Chondrocyte (in vitro differentiated cells): ENCODE measurements around the gene PCDHGB2. TPM values are rescaled to one million over a fixed set of nuclear protein-coding genes. Genes with fewer than 3 reads are reported as not detected.
A peak's percentile ranks its signal among the peaks of the same experiment; 100 is the strongest.
"Not testable (repeated sequence)": the region's sequence is repeated elsewhere in the genome, so short reads cannot be mapped to it uniquely, and the experiment has no call there.

ENCODE experiments used
- DNase-seq: peaks from one replicate; pipeline ENCODE4 v3.0.0; 2021; ENCODE audit warnings: mixed read lengths, low spot score
- H3K27ac Mint-ChIP-seq: one replicate; pipeline ENCODE4 v1.8.0; 2021; ENCODE audit warnings: mild to moderate bottlenecking, moderate library complexity, mixed read lengths; ENCODE audit not compliant: unreplicated experiment
- H3K27me3 Mint-ChIP-seq: 2 replicates; pipeline ENCODE4 v1.8.0; 2021; ENCODE audit warnings: low read depth, mixed read lengths
- H3K36me3 Mint-ChIP-seq: 2 replicates; pipeline ENCODE4 v1.8.0; 2021; ENCODE audit warnings: low read depth, mixed read lengths
- H3K4me1 Mint-ChIP-seq: 2 replicates; pipeline ENCODE4 v1.8.0; 2021; ENCODE audit warnings: low read depth, mild to moderate bottlenecking, mixed read lengths
- H3K4me3 Mint-ChIP-seq: one replicate; pipeline ENCODE4 v1.8.0; 2021; ENCODE audit warnings: mild to moderate bottlenecking, moderate library complexity, mixed read lengths; ENCODE audit not compliant: unreplicated experiment
- H3K9me3 Mint-ChIP-seq: 2 replicates; pipeline ENCODE4 v1.8.0; 2021; ENCODE audit warnings: low read depth, mixed read lengths
- CTCF ChIP-seq: fragments of 200-600 bp; sonication (generic); IDR thresholded peaks from 2 replicates; pipeline ENCODE4 v1.5.0; 2021; ENCODE audit warnings: antibody characterized with exemption, mild to moderate bottlenecking, moderate library complexity
- long read RNA-seq: library from polyadenylated mRNA; stranded (forward); transcript quantifications from one replicate; pipeline ENCODE4 v2.0.0, GENCODE V29; 2021
- total RNA-seq: library from RNA; stranded (reverse); gene quantifications from 3 replicates; pipeline ENCODE4 v1.2.1, GENCODE V29; 2021

Gene PCDHGB2
- 0.95 to 1.8 TPM (median 1.0 TPM) in 3 replicates for total RNA-seq
- long read RNA-seq = 0 reads

DNA sequence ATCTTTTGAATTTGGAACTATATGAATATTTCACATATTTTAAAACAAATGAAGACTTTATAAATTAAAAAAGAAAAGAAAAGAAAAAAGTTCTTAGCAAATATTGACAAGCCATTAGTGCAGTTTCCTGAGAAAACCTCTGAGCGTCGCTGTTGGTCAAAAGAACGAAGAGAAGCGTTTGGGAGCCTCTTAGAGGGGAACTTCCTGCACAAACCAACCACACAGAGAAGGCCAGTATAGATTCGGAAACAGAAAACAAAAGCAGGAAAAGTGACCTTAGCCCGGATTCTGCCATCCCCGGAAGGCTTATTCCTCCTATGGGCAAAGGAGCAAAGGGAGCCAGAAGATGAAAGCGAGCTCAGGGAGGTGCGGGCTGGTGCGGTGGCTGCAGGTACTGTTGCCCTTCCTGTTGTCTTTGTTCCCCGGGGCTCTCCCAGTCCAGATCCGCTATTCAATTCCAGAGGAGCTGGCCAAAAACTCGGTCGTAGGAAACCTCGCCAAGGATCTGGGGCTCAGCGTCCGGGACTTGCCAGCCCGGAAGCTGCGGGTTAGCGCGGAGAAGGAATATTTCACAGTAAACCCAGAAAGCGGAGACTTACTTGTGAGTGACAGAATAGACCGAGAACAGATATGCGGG lies at the start of gene PCDHGB2:
Gene PCDHGB2, plus strand, starts transcription at position 205 of the 637 bp plus-strand sequence. Its CDS starts 142 bp downstream, at position 347.
- H3K4me1 Mint-ChIP-seq = no peaks in the 10 kb centered on the region
- no peak for DNase-seq
- no peak within 1 kb of the TSS for H3K27ac Mint-ChIP-seq
- peaks cover 70% of the 10 kb centered on the region for H3K9me3 Mint-ChIP-seq
- H3K27me3 Mint-ChIP-seq = no peaks in the 10 kb centered on the region
- TF ChIP-seq CTCF = peak; percentile 25
- H3K36me3 Mint-ChIP-seq = peaks cover 17% of the 10 kb centered on the region
- no peak within 1 kb of the TSS for H3K4me3 Mint-ChIP-seq

- DNase-seq = no peak
- TF ChIP-seq CTCF = no peak
- Mint-ChIP-seq H3K27ac (no peak overlapping the region), H3K9me3 (peaks cover 71% of the 10 kb centered on the region), H3K36me3 (peaks cover 62% of the 10 kb centered on the region), H3K4me1 (peaks cover 17% of the 10 kb centered on the region), H3K4me3 (no peak overlapping the region), H3K27me3 (no peaks in the 10 kb centered on the region)
Measured at GRCh38 chr5:141313711-141314110, 46.1 kb upstream of the PCDHGB2 start.

- H3K4me1 Mint-ChIP-seq = peaks cover 27% of the 10 kb centered on the region
- peaks cover 72% of the 10 kb centered on the region for H3K36me3 Mint-ChIP-seq
- DNase-seq, H3K27ac Mint-ChIP-seq, H3K4me3 Mint-ChIP-seq, H3K27me3 Mint-ChIP-seq: not testable (repeated sequence)
- peaks cover 71% of the 10 kb centered on the region for H3K9me3 Mint-ChIP-seq
Measured at GRCh38 chr5:141316963-141317362, 42.8 kb upstream of the PCDHGB2 start.

DNA sequence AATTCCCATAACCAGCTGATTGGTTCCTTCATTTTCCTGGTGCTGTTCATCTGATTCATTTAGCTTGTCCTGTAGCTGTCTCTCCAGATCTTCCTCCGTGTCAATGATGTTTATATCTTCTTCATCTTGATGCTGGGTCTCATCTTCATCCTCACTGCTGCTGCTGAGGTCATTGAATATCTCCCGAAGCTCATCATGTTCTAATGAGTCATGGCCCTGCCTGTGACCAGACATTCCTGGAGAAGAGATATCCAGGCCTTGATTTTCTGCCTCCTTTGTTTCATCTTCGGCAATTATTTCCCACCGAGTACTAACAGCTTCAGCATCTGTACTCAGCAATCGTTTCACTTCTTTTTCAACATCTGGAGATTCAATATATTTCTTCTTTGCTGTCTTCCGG lies 40.6 kb upstream of the PCDHGB2 start:
- Mint-ChIP-seq H3K27ac (peak overlapping the region; percentile 100), H3K36me3 (peaks cover 58% of the 10 kb centered on the region), H3K4me1 (peaks cover 27% of the 10 kb centered on the region), H3K4me3 (peak overlapping the region; percentile 98), H3K9me3 (peaks cover 61% of the 10 kb centered on the region), H3K27me3 (no peaks in the 10 kb centered on the region)
- TF ChIP-seq CTCF = no peak
- DNase-seq = no peak

GRCh38 chr5:141319699-141320098 lies 40.1 kb upstream of the PCDHGB2 start:
- Mint-ChIP-seq H3K4me3 (peak overlapping the region; percentile 98), H3K36me3 (peaks cover 56% of the 10 kb centered on the region), H3K4me1 (peaks cover 27% of the 10 kb centered on the region), H3K9me3 (peaks cover 57% of the 10 kb centered on the region), H3K27me3 (no peaks in the 10 kb centered on the region), H3K27ac (peak overlapping the region; percentile 100)
- TF ChIP-seq CTCF = no peak
- DNase-seq = no peak
